ENCODE data around the gene PLCH1. TPM values are rescaled to one million over a fixed set of nuclear protein-coding genes. Genes with fewer than 3 reads are reported as not detected.
"Not testable (repeated sequence)": the region's sequence is repeated elsewhere in the genome, so short reads cannot be mapped to it uniquely, and the experiment has no call there.

Gene PLCH1
- total and polyA plus RNA-seq, 2 of the 8 experiments (the other 6 are each of a cell fraction or from before 2014, with no cell fraction given) = 5.8 to 17.2 TPM

DNA sequence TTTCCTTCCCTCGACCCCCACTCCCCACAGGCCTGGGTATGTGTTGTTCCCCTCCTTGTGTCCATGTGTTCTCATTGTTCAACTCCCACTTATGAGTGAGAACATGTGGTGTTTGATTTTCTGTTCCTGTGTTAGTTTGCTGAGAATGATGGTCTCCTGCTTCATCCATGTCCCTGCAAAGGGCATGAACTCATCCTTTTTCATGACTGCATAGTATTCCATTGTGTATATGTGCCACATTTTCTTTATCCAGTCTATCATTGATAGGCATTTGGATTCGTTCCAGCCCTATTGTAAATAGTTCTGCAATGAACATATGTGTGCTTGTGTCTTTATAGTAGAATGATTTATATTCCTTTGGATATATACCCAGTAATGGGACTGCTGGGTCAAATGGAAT is 350.0 kb downstream of the PLCH1 start:
- H2AK5ac ChIP-seq (ENCODE audit: low read depth, low read length); H2BK12ac ChIP-seq (ENCODE audit: low read depth, low read length); H3K18ac ChIP-seq (ENCODE audit: extremely low read depth, low read length); H2BK20ac ChIP-seq (ENCODE audit: low read length); H4K20me1 ChIP-seq (replicated peaks in 1 of 2; ENCODE audit: control insufficient read depth in 1 of 2, insufficient read depth in 2 of 2, low read length in 2 of 2); POLR2A ChIA-PET (ENCODE audit: partially characterized antibody); H2BK5ac ChIP-seq (ENCODE audit: low read depth, low read length); H4K8ac ChIP-seq (ENCODE audit: extremely low read depth, insufficient read depth, low read length); H2AFZ ChIP-seq (ENCODE audit: low read length); H3K4ac ChIP-seq (replicated peaks; ENCODE audit: insufficient read length, low read depth, low read length); H2BK15ac ChIP-seq (ENCODE audit: low read length); FAIRE-seq; H3K4me1 ChIP-seq (replicated peaks in 1 of 4; ENCODE audit: control insufficient read depth in 3 of 4, insufficient read depth in 4 of 4, low read length in 3 of 4); H3K79me2 ChIP-seq (ENCODE audit: control insufficient read depth in 1 of 2, insufficient read depth in 2 of 2, low read length in 2 of 2); H3K27ac ChIP-seq (ENCODE audit: low read depth, low read length); H3K9me3 ChIP-seq (ENCODE audit: insufficient read depth in 2 of 2, low read depth in 1 of 2, low read length in 1 of 2); H3K4me2 ChIP-seq (ENCODE audit: insufficient read depth in 1 of 2, low read depth in 2 of 2, low read length in 2 of 2); H4K5ac ChIP-seq (ENCODE audit: insufficient read length, low read depth, low read length); H3K14ac ChIP-seq (ENCODE audit: insufficient read length); H4K91ac ChIP-seq (replicated peaks; ENCODE audit: insufficient read length, low read length); CTCF ChIA-PET (ENCODE audit: partially characterized antibody); H3K36me3 ChIP-seq (ENCODE audit: control insufficient read depth in 2 of 4, insufficient read depth in 4 of 4, low read length in 3 of 4); H3K56ac ChIP-seq (replicated peaks; ENCODE audit: insufficient read length, low read depth, low read length); H2BK120ac ChIP-seq (replicated peaks; ENCODE audit: low read depth, low read length); H3K4me3 ChIP-seq (ENCODE audit: extremely low read depth in 1 of 4, insufficient read depth in 2 of 4, low read depth in 3 of 4, low read length in 4 of 4); DNase-seq (ENCODE audit: low read depth in 1 of 2, low spot score in 2 of 2); H3K27me3 ChIP-seq (replicated peaks in 1 of 4; ENCODE audit: control insufficient read depth in 3 of 4, extremely low read depth in 1 of 4, insufficient read depth in 3 of 4, low read length in 3 of 4); H3K79me1 ChIP-seq (ENCODE audit: low read depth, low read length); H3K9ac ChIP-seq (replicated peaks in 1 of 4; ENCODE audit: extremely low read depth in 1 of 4, low read depth in 3 of 4, low read length in 3 of 4); H3K23ac ChIP-seq (ENCODE audit: insufficient read length); H3K23me2 ChIP-seq (ENCODE audit: low read depth, low read length): not testable (repeated sequence)
- WGBS, 2 experiments (ENCODE audit: extremely low coverage in 1 of 2, insufficient coverage in 1 of 2, insufficient read length in 1 of 2, insufficient replicate concordance in 2 of 2, low coverage in 1 of 2, low lambda C conversion rate in 2 of 2, missing lambda C conversion rate in 1 of 2) = 83% methylated on average over 2 of the region's 2 CpGs; no CpG with 5 or more reads in 1 of the 2 experiments

All from H1 (cell line).